Eye (tissue), 1 donor: ENCODE measurements around the gene MGST3.
"Not testable (repeated sequence)": the region's sequence is repeated elsewhere in the genome, so short reads cannot be mapped to it uniquely, and the experiment has no call there.

Source experiments
- DNase-seq: peaks from one replicate; pipeline ENCODE4 v3.0.0-alpha.2; 2015

MGST3 gene

DNA sequence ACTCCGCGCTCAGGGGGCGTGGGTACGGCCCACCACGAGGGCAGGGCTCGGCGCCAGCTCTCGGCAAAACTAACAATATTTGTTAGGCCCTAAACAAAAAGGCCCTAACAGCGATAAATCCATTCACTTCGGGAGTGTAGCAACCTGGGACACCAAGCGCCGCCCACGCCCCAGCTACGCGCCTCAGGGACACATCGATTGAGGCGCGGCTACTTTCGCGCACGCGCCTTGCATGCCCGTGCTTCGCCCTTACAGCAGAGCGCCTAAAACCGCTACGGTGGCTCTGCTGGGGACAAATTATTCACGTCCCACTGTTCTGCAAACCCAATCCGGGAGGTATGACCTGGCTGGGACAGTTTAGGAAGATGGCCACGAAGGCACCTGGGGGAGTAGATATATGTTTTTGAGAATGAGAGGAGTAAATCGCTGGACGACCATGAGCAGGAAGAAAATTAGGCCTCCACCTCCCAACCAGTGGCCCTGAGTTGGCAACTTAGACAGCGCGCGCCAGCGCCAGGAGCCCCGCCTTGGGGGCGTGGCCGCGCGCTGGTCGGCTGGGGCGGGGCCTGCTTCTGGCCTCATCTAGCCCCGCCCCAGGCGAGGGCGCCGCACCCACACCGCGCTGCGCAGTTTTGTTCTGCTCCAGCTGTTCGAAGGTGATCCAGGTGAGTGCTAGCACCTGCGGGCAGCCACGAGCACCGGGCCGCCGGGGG, at the start of gene MGST3:
MGST3 (plus strand) TSS at position 606 of the 713 bp plus-strand sequence. CDS start 18,614 bp downstream, outside the sequence.
- DNase-seq: peak; percentile 98

- no peak for DNase-seq
These were observed 49.1 kb upstream of the MGST3 start for GRCh38 chr1:165581926-165582325.

DNA sequence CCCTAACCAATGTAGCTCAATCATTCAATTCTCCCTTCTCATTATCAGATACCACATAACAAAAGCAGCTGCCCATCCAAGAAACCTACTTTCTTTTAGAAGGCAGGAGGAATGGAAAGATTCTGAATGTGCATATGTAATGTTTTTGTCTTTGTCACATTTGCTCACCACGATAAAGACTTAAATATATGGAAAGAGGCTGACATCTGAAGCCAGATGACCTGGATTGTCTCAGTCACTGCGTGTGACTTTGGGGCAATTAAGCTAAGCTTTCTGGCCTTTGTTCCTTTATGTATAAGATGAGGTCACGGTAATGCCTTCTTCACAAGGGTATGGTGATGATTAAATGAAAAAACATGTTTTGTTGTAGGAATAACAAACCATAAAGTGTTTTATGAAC, 44.6 kb upstream of the MGST3 start:
- no peak for DNase-seq

DNA sequence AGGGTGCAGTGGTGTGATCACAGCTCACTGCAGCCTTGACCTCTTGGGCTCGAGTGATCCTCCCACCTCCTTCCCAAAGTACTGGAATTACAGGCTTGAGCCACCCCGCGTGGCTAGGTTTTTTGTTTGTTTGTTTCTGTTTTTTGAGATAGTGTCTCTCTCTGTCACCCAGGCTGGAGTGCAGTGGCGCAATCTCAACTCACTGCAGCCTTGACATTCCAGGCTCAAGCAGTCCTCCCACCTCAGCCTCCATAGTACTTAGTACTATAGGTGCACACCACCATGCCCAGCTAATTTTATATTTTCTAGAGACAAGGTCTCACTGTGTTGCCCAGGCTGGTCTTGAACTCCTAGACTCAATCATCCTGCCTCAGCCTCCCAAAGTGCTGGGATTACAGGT, 39.6 kb upstream of the MGST3 start:
- DNase-seq: not testable (repeated sequence)

DNA sequence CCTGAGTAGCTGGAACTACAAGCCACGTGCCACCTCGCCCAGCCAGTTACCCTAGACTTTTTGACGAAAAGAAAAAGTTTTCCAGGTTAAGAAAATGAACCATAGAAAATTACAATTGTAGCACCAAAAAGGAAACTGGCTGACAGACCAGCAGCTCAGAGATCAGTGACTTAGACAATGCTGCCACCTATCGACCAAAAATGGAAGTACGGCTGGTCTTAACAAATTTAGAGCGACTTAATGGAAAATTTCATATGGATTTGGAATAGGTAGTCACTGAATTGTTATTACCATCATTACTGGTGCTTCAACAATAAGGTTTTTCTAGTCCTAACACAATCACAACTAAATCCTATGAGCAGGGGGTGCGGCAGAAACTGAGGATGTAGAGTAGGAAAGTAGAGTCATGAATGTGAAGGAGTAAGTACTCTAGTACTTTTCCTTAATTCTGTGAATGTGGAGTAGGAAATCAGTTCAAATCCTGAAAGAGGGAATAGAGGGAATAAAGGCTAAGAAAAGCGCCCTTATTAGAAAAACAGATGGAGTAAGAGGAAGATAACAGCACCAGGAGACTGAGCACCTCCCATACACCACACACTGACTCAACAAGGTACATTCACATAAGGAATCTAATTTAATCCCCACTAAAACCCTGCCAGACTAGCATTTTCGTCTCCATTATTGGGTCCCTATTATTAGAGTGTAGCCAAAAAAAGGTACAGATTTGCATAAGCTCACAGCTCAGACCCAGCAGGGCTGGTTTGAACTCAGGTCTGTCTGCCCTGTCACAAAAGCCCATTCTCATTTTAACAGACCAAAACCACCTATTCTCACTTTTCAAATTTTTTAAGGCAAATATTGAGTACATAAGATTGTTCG, 37.9 kb upstream of the MGST3 start:
- DNase-seq: peak; percentile 95

GRCh38 chr1:165595246-165595938, 35.6 kb upstream of the MGST3 start:
- peak; percentile 36 for DNase-seq

GRCh38 chr1:165597883-165598675, 33.0 kb upstream of the MGST3 start:
- peak; percentile 98 for DNase-seq

DNA sequence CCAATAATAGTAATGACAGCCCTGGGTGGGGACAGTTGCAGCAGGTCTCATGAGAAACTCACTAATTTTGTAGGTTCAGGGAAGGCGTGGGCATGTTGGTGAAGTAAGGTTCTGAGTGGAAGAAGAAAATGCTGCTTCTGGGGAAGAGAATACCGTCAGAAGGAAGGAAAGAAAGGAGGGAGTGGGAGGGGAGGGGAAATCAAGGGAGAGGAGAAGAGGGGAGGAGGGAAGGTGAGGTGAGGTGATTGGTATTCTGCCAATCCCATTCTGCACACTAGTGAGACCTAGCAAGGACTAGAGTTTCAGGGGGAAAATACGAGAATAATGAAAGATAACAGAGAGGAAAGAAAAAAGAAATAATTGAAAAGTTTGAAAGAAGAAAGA, 32.4 kb upstream of the MGST3 start:
- DNase-seq: no peak

GRCh38 chr1:165600793-165601192, 30.2 kb upstream of the MGST3 start:
- DNase-seq: no peak

GRCh38 chr1:165603810-165604209, 27.2 kb upstream of the MGST3 start:
- DNase-seq: no peak

DNA sequence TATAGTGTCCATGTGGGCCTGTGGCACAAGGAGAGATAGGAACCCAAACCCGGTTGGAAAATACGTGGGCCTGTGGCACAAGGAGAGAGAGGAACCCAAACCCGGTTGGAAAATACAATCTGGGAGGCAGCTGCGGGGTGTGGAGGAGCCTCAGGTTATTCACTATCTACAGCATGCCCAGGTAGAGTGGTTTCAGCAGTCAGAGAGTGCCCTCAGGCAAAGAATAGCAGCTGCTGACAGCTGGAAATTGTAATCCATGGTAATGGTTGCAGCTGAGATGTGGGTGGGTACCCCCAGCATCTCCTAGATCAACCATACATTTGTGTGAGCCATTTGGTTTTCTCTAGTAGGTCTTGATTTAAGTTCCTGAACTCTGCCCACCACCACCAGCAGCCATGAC, 25.8 kb upstream of the MGST3 start:
- DNase-seq: no peak

- not testable (repeated sequence) for DNase-seq
These were observed 24.4 kb upstream of the MGST3 start for GRCh38 chr1:165606676-165607075.

GRCh38 chr1:165610866-165611265, 20.2 kb upstream of the MGST3 start:
- DNase-seq: no peak

DNA sequence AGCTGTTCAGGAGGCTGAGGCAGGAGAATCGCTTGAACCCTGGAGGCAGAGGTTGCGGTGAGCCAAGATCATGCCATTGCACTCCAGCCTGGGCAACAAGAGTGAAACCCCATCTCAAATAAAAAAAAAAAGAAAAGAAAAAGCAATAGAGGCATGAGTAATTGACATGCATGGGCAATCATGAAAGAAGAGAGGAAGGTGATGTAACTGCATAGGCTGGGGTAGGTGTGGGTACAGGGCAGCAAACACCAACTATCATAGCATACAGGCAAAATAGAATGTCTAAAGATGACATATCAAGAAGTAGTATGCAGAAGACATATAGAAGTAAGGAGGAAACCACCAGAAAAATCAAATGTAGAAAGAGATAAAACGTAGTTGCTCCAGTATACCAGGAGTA, 19.0 kb upstream of the MGST3 start:
- DNase-seq: no peak

GRCh38 chr1:165616054-165616612, 14.9 kb upstream of the MGST3 start:
- no peak for DNase-seq

GRCh38 chr1:165616987-165617546, 14.0 kb upstream of the MGST3 start:
- DNase-seq: no peak

- no peak for DNase-seq
These were observed 11.3 kb upstream of the MGST3 start for GRCh38 chr1:165619647-165620151.

DNA sequence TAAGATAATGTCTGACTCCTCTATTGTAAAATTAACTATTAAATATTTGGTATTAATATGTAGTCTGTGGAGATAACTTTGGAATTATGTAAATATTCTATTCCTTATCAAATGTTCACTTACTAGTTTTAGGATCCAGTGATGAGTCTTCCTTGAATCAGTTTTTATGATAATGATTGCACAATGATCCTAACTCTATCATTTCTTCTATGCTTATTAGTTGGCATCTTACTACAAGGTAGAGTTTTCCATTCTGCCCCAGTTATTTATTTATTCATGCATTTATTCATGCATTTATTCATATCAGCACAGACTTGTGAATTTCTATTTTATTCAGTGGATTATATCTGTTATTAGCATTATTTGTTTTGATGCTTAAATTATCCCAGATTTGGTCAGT, 7.4 kb upstream of the MGST3 start:
- no peak for DNase-seq

DNA sequence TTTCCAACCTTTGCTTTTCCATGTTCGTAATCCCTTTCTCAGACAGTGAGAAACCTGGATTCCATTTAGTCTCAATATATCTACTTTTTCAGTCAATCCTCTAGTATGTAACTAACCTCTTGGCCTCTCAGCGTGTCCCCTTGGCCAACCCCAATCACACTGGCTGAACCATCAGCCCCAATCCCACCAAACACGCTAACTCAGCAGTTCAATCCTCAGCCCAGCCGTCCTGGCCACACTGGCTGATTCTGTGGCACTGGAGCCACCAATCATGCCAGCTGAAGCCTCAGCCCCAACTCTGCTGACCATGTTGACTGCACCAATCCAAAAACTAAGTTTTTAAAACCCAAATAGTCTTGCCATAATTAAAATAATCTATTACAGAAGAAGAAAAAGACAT, 6.6 kb upstream of the MGST3 start:
- DNase-seq: no peak

DNA sequence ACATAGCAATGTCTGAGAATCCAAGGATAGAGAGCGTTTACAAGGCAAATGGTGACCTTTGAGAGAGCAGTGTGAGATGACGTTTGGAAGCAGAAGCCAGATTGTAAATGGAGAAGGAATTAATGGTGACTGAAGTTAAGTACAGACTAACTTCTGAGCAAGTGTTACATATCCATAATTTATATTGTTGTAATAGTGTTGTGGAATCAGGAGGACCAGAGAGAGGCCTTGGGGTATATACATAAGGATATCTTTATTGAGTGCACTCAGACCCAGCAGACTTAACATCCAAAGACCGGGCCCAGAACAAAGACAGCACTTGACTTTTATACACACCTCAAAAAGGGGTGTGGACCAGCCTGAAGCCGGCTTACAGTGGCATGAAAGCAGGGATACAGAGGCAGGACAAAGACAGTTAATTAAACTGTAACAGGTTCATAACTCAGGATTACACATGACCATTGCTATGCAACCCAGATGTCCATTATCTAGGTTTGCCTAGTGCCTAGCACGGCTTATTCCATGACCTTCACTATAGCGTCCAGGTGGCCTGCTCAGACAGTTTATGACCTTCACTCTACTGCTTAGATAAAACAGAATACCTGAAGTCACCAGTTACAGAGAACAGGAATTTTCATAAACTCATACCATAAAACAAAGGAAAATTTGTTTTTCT, 2.7 kb upstream of the MGST3 start:
- DNase-seq: no peak

DNA sequence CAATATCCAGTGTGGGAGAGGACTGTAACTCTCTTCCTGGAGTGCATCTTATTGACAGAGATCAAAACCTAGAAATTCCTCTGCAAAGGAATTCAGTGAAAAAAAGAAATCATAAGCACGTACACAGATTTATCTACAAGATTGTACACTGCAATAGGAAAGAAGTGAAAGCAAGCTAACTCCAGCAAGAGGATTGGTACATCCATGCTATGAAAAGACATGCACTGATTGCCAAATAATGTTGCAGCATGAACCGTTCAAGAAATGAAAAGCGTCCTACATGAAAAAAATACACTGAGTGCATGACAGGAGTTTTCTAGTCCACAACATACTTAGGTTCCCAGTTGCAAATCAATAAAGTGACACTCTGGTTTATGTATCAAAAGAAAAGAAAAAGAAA, 1.9 kb upstream of the MGST3 start:
- no peak for DNase-seq
